H7 (cell line): ENCODE results near the gene ANLN. TPM values are rescaled to one million over a fixed set of nuclear protein-coding genes. Genes with fewer than 3 reads are reported as not detected.
"Not testable (repeated sequence)": the region's sequence is repeated elsewhere in the genome, so short reads cannot be mapped to it uniquely, and the experiment has no call there.

ENCODE experiments used
- DNase-seq: peaks from one replicate; pipeline ENCODE4 v3.0.0; 2012
- H3K27me3 ChIP-seq: 2 replicates; pipeline ENCODE4 v1.6.0; 2011; ENCODE audit warnings: mild to moderate bottlenecking, low read length; ENCODE audit not compliant: control insufficient read depth, insufficient read depth
- H3K36me3 ChIP-seq: replicated peaks from 2 replicates; pipeline ENCODE4 v1.5.1; 2011; ENCODE audit warnings: low read length; ENCODE audit not compliant: control insufficient read depth, insufficient read depth
- H3K4me3 ChIP-seq: 2 replicates; pipeline ENCODE4 v1.5.1; 2011; ENCODE audit warnings: low read depth, mild to moderate bottlenecking, control low read depth, low read length, moderate library complexity; ENCODE audit not compliant: insufficient read depth
- total RNA-seq: library from RNA; depleted of rRNA; stranded (reverse); fragments of >200 nt; shearing (Covaris generic); gene quantifications from 2 replicates; pipeline ENCODE4 v1.2.3, GENCODE V29; 2014

Gene ANLN
- total RNA-seq, 1 experiment from 2014 or later = 104 TPM

- Histone ChIP-seq H3K36me3 (no peaks in the 10 kb centered on the region), H3K27me3 (peaks cover 75% of the 10 kb centered on the region), H3K4me3 (peak overlapping the region; percentile 66)
- no peak for DNase-seq
Measured at GRCh38 chr7:36366005-36366717, 23.5 kb upstream of the ANLN start.

- Histone ChIP-seq H3K36me3 (no peaks in the 10 kb centered on the region), H3K4me3 (peak overlapping the region; percentile 66), H3K27me3 (peaks cover 68% of the 10 kb centered on the region)
- DNase-seq = peak; percentile 95
Measured at GRCh38 chr7:36366718-36367560, 22.7 kb upstream of the ANLN start.

- peak overlapping the region; percentile 66 for H3K4me3 ChIP-seq
- no peaks in the 10 kb centered on the region for H3K36me3 ChIP-seq
- H3K27me3 ChIP-seq = peaks cover 61% of the 10 kb centered on the region
- no peak for DNase-seq
Measured at GRCh38 chr7:36367561-36368077, 22.0 kb upstream of the ANLN start.

DNA sequence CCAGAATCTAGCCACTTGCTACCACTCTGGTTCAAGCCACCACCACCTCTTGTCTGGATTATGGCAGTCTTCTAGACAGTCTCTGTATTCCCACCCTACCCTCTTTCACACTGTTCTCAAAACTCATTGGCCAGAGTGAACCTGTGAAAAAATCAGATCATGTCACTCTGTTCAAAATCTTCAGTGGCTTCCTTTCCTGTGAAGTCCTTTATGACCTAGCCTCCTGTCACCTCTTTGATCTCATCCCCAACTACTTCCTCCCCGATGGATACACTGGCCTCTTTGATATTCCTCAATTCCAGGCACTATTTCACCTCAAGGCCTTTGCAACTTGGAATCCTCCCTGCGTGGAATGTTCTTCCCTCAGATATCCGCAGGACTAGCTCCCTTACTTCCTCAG is 21.2 kb upstream of the ANLN start:
- Histone ChIP-seq H3K36me3 (no peaks in the 10 kb centered on the region), H3K4me3 (no peak overlapping the region), H3K27me3 (peaks cover 52% of the 10 kb centered on the region)
- no peak for DNase-seq

DNA sequence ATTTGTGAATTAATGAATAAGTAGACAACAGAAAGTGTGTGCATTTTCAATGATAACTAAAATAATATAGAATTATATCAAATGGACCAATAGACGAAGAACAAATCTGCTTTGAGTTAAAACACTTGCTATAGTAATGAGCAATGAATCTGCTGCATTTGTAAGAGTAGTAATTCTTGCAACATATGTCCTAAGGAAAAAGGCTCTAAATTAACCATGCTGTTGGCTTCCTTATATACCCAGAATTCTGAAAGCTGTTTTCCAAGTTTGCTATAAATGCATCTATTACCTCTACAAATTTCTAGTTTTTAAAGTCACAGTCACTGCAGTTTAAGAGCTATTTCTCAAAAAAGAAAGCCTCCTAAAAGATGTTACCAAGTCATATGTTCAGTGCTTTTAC is 20.5 kb upstream of the ANLN start:
- no peak for DNase-seq
- Histone ChIP-seq H3K4me3 (no peak overlapping the region), H3K36me3 (no peaks in the 10 kb centered on the region), H3K27me3 (peaks cover 46% of the 10 kb centered on the region)

DNA sequence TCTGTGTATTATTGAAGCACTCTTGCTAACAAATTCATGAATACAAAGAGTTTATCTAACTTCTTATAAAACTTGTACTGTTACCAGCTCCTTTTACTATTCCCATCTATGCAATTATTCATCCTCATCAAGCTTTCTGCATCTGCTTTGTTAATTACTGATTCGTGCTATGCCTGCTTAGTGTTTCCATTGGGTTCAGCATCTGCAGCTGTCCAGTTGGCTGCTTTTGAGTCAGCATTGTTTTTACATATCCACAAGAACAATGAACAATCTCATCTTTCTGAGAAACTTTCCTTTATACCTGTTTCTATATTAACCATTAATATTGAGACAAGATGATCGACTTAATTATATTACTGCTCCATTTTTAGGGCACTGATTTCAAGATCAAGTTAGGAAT is 19.6 kb upstream of the ANLN start:
- H3K36me3 ChIP-seq = no peaks in the 10 kb centered on the region
- no peak for DNase-seq
- H3K4me3 ChIP-seq = no peak overlapping the region
- H3K27me3 ChIP-seq = peaks cover 38% of the 10 kb centered on the region

DNA sequence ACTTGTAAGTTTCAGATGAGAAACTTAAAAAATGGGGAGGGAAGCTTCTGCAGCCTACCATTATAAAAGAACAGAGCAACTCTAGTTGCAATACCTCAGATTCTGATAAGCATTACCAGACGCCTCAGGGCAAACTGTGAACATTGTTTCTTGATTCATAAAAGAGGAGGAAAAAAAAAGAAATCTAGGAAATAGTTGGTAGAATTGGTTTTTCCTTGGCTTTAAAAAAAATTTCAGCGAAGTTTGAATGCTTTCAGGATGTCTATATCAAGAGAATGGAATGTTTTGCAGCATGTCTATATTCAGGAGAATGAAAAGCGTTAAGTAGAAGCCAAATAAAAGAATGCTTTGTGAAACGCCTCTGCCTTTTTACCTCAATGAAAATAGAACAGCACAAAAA is 17.5 kb upstream of the ANLN start:
- Histone ChIP-seq H3K36me3 (no peaks in the 10 kb centered on the region), H3K27me3 (peaks cover 18% of the 10 kb centered on the region), H3K4me3 (no peak overlapping the region)
- DNase-seq = no peak

DNA sequence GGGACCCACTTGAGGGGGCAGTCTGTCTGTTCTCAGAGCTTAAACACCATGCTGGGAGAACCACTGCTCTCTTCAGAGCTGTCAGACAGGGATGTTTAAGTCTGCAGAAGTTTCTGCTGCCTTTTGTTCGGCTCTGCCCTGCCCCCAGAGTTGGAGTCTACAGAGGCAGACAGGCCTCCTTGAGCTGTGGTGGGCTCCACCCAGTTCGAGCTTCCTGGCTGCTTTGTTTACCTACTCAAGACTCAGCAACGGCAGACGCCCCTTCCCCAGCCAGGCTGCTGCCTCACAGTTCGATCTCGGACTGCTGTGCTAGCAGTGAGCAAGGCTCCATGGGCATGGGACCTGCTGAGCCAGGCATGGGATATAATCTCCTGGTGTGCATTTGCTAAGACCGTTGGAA is 11.1 kb upstream of the ANLN start:
- H3K36me3 ChIP-seq, H3K4me3 ChIP-seq, DNase-seq, H3K27me3 ChIP-seq: not testable (repeated sequence)

- DNase-seq = no peak
- Histone ChIP-seq H3K36me3 (no peaks in the 10 kb centered on the region), H3K27me3 (no peaks in the 10 kb centered on the region), H3K4me3 (no peak overlapping the region)
Measured at GRCh38 chr7:36379831-36380504, 9.7 kb upstream of the ANLN start.

- Histone ChIP-seq H3K27me3 (no peaks in the 10 kb centered on the region), H3K36me3 (no peaks in the 10 kb centered on the region), H3K4me3 (no peak overlapping the region)
- DNase-seq = no peak
Measured at GRCh38 chr7:36381056-36381455, 8.6 kb upstream of the ANLN start.

- not testable (repeated sequence) for H3K36me3 ChIP-seq, H3K4me3 ChIP-seq, DNase-seq, H3K27me3 ChIP-seq
Measured at GRCh38 chr7:36383284-36383683, 6.4 kb upstream of the ANLN start.

- H3K4me3 ChIP-seq, H3K27me3 ChIP-seq, DNase-seq, H3K36me3 ChIP-seq: not testable (repeated sequence)
Measured at GRCh38 chr7:36385646-36386045, 4.0 kb upstream of the ANLN start.

GRCh38 chr7:36387435-36388231 is 2.0 kb upstream of the ANLN start:
- no peak for DNase-seq
- H3K4me3 ChIP-seq = no peak overlapping the region
- no peaks in the 10 kb centered on the region for H3K36me3 ChIP-seq
- H3K27me3 ChIP-seq = no peaks in the 10 kb centered on the region

GRCh38 chr7:36388423-36388822 is 1.2 kb upstream of the ANLN start:
- Histone ChIP-seq H3K36me3 (no peaks in the 10 kb centered on the region), H3K4me3 (no peak overlapping the region), H3K27me3 (no peaks in the 10 kb centered on the region)
- DNase-seq = no peak
